ENCODE results near the gene NTNG2. TPM values are rescaled to one million over a fixed set of nuclear protein-coding genes. Genes with fewer than 3 reads are reported as not detected.

NTNG2 gene
- total and polyA plus RNA-seq, 2 of the 13 experiments (the other 11 are each of a cell fraction or from before 2014, with no cell fraction given), result 0.02 to 0.36 TPM

GRCh38 chr9:132152231-132152630 is 9.6 kb upstream of the NTNG2 start:
- intact Hi-C loops (cut with micrococcal nuclease; ENCODE audit: unreplicated experiment), result no loop called here
- no TSS peak for BruUV-seq (replicated peaks)
- POLR2A ChIA-PET, result no interaction called here
- 7% methylated on average over 3 of the region's 10 CpGs for WGBS (ENCODE audit: low lambda C conversion rate)
- Histone ChIP-seq H3K4me3 (replicated peaks in 1 of 3; ENCODE audit: insufficient read depth in 1 of 3, low read depth in 2 of 3, low read length in 3 of 3) (no peak overlapping the region), H3K27ac (ENCODE audit: extremely low read length, insufficient read depth, low read length) (no peak overlapping the region), H3K4me2 (ENCODE audit: low read depth, low read length) (no peak overlapping the region), H2AFZ (ENCODE audit: low read length) (no peak overlapping the region), H3K4me1 (ENCODE audit: insufficient read depth, low read length) (no peaks in the 10 kb centered on the region), H3K9ac (ENCODE audit: insufficient read depth, low read depth, low read length) (no peak overlapping the region), H3K9me3 (ENCODE audit: low read length) (no peaks in the 10 kb centered on the region), H4K20me1 (ENCODE audit: insufficient read depth, low read length) (no peaks in the 10 kb centered on the region), H3K79me2 (ENCODE audit: insufficient read depth, low read length) (no peaks in the 10 kb centered on the region), H3K36me3 (replicated peaks in 1 of 2; ENCODE audit: control insufficient read depth in 1 of 2, insufficient read depth in 2 of 2, low read length in 2 of 2) (no peaks in the 10 kb centered on the region), H3K27me3 (ENCODE audit: control insufficient read depth in 1 of 2, insufficient read depth in 2 of 2, low read length in 2 of 2) (peaks cover 8 to 82% of the 10 kb centered on the region in 2 experiments)
- FAIRE-seq, result no peak
- DNase-seq (ENCODE audit: low spot score), result no peak
- CTCF ChIA-PET (ENCODE audit: low intra/inter-chr PET ratio, low total read pairs), result no interaction called here
- in situ Hi-C loops (cut with HindIII; ENCODE audit: extremely low pct_ligation_motif_present, low pct_unique_long_range_greater_than_20kb), result no loop called here
- no peak for ATAC-seq
- no peak for TF ChIP-seq CAMTA2 (CRISPR knock-in tag; IDR thresholded peaks at IDR 0.05; ENCODE audit: borderline replicate concordance)
- no peak for TF ChIP-seq MATR3 (CRISPR knock-in tag; IDR thresholded peaks at IDR 0.05)
- no peak for TF ChIP-seq ZC3H4 (CRISPR knock-in tag; IDR thresholded peaks at IDR 0.05; ENCODE audit: borderline replicate concordance)
- TF ChIP-seq ZC3H13 (CRISPR knock-in tag; IDR thresholded peaks at IDR 0.05), result no peak
- no peak for TF ChIP-seq ZBTB43 (CRISPR knock-in tag; conservative IDR thresholded peaks at IDR 0.05)
- no peak for TF ChIP-seq SPEN (CRISPR knock-in tag; IDR thresholded peaks at IDR 0.05; ENCODE audit: low read depth)
- TF ChIP-seq TERF1 (CRISPR knock-in tag; IDR thresholded peaks at IDR 0.05), result no peak
- no peak for TF ChIP-seq ZBTB40 (IDR thresholded peaks at IDR 0.05)
- no peak for TF ChIP-seq ZBTB40 (CRISPR knock-in tag; IDR thresholded peaks at IDR 0.05)
- no peak for TF ChIP-seq ZBTB7A (CRISPR knock-in tag; IDR thresholded peaks at IDR 0.05)
- TF ChIP-seq NCOA1 (CRISPR knock-in tag; IDR thresholded peaks at IDR 0.05), result no peak
- no peak for TF ChIP-seq NR2C2 (CRISPR knock-in tag; IDR thresholded peaks at IDR 0.05; ENCODE audit: borderline replicate concordance)
- TF ChIP-seq RELA (CRISPR knock-in tag; IDR thresholded peaks at IDR 0.05), result no peak
- no peak for TF ChIP-seq ZNF24 (IDR thresholded peaks at IDR 0.05)
- TF ChIP-seq POGZ (CRISPR knock-in tag; IDR thresholded peaks at IDR 0.05), result no peak

Measured in HepG2 (cell line).